GM19452 (cell line): Measurements from ENCODE around the gene SLAMF9.
"Not testable (repeated sequence)": the region's sequence is repeated elsewhere in the genome, so short reads cannot be mapped to it uniquely, and the experiment has no call there.

Experiments
- ATAC-seq: cut with Tn5 transposase; IDR thresholded peaks from one replicate; pipeline ENCODE4 v1.9.1; 2021; ENCODE audit not compliant: unreplicated experiment

Gene SLAMF9

DNA sequence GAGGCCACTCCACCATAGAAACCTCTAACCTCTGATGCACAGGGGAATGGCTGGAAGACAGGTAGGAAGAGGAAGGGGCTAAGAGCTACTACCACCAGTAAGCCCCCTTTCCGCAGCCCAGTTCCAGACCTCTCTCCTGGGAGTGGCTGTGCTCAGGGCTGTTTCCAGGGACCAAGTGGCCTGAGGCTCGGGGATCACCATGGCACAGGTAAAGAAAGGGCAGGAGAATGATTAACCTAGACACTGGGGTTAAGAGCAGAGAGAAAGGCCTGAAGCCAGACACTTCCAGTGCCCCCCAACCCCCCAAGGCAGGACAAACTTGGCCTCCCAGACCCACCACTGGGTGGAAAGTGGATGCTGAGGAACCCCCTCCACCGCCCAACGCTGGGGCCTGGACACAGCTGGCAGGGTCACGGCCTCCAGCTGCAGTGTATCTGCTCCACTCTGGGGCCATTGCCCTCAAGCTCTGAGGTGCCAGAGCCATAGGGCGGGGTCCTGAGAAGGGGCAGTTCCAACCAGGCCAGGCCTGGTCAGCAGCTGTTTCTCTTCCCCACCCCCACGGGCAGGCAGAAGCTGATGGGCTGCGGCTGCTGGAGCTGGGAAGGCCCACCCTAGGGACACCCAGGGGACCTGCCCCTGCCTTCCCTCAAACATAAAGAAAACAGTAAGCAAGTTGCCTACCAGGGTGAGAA, 31.4 kb downstream of the SLAMF9 start:
- ATAC-seq: no peak

DNA sequence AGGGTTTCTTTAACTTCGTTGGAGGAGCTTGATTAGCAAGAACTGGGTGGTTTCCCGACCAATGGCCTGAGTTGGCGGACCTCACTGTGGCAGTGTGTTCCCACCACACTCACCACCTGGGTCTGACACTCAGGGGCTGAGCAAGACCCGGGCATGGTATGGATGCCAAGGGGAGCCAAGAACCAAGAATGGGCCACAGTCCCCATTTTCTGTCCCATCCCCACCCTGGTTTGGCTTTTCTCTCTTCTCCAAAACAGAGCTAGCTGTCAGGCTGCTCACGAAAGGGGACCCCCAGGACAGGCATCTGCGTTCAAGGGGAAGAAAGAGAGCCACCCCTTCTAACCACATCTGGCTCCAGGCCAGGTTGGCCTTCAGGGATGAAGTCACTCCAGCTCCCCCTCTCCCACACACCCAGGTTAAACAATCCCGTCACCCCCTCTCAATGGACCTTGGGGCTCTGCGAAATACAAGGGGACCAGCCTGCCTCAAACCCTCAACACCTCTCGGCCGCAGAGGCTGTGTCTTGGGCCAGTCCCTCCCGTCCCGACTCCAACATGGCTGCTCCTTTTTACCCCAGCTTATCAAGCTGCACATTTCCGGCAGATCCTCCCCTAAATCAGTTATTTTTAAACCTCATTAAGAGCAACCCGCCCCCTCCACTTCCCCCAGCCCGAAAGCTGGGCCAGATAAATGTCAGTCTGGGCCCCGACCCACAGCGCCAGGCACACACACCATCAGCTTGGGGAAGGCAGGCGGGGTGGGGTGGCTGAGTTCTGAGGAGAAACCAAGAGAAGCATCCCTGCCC, 32.1 kb downstream of the SLAMF9 start:
- no peak for ATAC-seq

DNA sequence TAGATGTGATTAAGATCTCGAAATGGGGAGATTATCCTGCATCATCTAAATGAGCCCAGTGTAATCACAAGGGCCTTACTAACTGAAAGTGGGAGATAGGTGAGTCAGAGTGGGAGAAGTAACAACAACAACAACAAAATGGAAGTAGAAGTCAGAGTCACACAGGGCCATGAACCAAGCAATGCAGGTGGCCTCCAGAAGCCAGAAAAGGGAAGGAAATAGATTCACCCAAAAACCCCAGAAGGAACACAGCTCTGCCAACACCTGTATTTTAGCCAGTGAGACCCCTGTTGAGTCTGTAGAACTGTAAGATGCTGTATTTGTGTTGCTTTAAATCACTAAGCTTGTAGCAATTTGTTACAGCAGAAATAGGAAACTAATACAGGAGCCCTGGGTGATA, 32.8 kb downstream of the SLAMF9 start:
- ATAC-seq: no peak

DNA sequence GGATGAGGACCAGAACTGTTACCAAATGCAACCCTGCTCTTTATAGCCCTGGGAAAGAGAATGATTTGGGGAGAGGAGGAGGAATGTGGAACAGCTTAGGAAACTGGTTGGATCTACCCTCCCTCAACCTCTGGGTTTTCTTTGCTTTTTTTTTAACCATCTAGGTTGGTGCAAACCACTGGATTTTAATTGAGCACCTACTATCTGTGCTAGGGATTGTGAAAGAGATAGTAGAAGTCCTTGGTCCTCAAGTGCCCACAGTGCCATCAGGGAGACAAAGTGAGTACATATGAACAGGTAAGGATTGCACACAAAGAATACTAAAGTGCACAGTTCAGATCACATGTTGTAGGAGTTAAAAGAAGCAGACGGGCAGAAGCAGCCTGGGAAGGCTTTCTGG, 33.4 kb downstream of the SLAMF9 start:
- ATAC-seq: no peak

DNA sequence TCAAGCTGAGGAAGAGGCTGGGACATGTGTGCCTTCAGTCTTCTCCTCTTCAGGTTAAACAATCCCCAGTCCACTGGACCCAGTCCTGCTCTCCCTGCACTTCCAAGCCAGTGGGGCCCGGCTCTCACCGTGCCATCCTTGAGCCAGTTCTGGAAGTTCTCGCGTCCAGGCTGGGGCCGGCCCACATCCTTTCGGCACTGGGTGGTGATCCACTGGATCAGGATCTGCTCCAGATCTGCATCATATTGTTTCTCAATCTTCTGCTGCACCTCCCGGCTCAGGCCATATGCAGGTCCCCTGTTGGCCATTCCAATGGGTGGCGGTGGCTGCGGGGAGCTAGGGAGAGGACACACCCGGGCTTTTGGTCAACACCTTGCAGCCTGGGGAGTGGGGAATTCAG, 33.8 kb downstream of the SLAMF9 start:
- ATAC-seq: no peak

DNA sequence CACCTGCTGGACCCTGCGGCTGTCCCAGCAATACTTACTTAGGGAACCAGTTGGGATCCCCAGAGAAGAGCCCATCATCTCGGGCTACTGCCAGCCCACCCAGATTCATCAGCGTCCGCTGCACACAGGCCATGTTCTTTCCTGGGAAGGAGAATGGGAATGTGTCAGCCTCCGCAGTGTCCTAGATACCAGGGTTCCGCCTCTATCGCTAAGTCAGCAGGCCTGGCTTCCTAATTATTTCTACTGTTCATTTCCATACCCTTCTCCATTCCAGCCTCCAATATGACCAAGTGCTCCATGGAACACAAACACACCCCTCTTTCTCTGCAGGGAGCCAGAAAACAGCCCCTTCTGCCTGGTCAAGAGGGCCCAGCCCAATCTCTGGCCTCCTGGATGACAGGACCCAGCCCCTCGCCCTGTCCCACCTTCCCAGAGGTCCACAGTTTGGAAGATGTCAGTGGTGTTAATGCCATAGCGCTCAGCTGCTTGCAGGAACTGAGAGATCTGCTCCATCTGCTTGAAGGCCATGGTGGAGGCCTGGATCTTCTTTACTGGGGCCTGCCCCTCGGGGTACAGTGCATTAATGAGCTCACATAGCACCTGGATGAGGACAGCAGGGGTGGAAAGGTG, 34.7 kb downstream of the SLAMF9 start:
- no peak for ATAC-seq

DNA sequence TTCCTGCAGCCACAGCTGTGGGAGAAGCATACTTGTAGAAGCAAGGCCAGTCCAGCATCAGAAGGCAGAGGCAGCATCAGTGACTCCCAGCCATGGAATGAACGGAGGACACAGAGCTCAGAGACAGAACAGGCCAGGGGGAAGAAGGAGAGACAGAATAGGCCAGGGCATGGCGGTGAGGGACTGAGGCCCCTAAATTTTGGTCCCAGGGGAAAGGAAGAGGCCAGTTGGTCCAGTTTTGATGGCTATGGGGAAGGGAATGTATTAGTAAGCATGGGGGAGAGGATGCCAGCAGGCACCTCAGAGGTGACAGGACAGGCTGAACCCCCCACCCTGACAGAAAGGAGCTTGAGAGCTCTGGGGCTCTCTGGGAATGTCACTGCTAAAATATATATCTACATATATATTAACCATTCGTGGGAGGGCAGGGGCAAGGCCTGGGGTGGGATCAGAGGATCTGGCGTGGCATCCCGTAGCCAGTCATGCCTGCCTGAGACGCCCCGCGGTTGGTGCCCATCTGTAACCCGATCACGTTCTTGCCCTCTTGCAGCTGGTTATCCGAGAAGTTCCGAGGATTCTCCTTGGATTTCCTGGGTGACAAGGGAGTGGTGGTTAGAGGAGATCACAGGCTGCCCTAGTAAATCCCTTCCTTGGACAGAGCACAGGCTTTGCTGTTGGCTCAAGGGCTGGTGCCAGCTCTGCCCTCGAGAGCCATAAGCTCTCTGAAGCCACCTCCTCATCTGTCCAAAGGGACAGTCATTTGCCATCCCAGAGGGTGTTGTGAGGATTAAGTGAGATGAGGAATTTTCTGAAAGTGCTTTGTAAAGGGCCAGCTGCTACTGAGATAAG, 35.5 kb downstream of the SLAMF9 start:
- ATAC-seq: no peak

DNA sequence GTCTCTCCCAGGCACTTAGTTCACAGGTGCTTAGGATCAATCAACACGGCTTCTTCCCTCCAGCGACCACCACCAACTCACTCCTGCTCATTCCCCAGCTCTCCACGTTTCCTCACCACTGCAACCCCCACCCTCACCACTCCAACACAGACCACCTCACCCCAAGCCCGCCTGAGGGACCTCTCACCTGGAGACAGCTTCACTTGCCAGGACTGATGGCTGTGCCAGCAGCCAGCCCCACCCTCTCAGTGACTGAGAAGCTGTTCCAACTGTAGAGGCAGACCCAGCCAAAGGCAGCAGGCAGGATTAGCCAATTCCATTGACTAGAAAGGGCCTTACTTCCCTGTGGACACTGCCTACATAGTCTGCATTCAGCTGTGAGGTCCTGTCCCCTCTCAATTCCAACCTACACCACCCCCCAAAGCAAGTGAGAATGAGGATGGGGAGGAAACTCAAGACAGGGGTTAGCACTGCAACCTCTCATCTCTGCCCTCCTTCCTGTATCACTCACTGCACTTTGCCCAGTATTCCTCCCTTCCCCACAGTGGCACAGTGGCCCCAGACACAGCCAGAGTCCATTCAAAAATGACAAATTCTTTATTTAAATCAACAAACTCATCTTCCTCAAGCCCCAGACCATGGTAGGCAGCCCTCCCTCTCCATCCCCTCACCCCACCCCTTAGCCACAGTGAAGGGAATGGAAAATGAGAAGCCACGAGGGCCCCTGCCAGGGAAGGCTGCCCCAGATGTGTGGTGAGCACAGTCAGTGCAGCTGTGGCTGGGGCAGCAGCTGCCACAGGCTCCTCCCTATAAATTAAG, 36.3 kb downstream of the SLAMF9 start:
- no peak for ATAC-seq

DNA sequence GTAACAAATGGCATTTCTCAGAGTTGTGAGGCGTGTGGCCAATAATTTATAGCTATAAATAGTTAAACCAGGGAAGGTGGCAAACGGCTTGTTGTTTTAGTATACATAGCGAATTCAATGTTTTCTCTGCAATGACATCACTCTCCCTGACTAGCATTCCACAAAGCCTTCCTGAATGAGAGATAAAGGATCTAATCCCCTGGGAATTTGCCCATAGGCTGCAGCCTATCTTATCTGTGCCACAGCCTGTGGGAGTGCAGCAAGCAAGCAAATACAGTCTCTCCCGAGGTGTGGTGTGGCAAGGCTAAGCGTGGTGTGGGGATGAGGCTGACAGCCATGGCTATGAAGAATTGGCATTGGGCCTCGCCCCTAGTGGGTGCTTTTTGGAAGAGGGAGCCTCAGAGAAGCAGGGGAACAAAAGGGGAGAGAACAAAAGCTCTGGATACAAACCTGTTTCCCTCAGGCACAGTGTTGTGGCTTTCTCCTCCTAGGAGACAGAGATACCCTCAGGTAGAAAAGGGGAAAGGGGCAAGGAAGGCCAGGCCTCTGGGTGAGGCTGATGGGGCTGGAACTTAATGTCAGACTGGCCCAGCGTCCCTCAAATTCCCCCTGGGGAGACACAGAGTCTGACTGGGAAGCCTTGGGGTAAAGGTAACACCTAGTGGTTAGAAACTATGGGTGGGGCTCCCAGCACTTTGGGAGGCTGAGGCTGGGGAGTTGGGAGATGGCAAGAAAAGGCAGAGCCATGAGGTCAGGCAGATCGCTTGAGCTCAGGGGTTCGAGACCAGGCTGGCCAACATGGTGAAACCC, 37.6 kb downstream of the SLAMF9 start:
- no peak for ATAC-seq

DNA sequence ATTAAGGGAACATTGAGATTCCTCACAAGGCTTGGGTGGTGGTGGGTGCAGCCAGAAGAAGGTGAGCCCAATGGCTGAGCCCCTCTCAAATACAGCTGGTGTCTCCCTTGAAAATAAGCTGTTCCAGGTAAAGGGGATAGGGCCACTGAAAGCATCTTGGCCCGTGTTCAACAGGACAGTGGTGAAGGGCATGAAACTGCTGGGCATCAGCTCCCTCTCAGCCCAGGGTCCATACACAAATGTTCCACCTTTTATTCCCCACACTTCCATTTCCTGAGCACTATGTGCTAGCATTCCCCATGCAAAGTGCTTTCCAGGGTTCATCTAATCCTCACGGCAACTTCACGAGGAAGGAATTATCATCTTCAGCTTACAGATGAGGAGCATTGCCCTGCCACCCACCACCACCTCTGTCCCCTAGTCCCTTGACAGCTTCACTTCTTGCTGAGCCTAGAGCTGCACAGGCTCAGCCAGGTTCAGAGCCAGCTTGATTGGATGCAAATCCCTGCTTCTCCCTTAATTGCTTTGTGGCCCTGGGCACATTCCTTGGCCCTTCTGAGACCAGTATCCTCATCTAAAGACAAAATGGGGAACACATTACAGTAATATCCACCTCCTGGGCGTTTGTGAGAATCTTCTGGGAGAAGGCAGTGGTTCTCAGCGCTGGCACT, 38.3 kb downstream of the SLAMF9 start:
- no peak for ATAC-seq

DNA sequence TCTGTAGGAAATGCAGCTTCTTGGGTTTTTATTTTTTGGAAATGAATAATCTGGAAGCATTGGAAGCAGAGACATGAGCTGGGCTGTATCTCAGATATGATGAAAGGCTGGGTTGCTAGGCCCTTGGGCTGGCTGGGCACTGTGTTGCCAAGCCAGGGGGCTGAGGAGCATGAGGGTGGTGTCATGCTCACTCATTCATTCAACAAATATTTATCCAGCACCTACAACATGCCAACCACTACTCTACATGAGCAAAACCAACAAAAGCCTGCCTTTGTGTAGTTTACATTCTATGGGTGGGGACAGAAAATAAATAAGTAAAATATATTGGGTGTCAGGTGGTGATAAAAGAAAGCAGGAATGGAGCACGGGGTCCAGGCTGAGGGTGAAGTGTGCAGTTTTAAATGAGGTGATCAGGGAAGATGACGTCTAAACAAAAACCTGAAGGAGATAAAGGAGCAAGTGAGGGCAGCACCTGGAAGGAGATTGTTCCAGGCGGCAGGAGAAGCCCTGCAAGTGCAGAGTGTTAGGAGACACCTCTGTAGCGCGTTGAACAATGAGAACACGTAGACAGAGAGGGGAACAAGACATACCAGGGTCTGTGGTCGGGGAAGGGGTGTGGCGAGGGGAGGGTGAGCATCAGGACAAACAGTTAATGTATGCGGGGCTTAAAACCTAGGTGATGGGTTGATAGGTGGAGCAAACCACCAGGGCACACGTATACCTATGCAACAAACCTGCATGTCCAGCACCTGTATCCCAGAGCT, 39.6 kb downstream of the SLAMF9 start:
- ATAC-seq: no peak

DNA sequence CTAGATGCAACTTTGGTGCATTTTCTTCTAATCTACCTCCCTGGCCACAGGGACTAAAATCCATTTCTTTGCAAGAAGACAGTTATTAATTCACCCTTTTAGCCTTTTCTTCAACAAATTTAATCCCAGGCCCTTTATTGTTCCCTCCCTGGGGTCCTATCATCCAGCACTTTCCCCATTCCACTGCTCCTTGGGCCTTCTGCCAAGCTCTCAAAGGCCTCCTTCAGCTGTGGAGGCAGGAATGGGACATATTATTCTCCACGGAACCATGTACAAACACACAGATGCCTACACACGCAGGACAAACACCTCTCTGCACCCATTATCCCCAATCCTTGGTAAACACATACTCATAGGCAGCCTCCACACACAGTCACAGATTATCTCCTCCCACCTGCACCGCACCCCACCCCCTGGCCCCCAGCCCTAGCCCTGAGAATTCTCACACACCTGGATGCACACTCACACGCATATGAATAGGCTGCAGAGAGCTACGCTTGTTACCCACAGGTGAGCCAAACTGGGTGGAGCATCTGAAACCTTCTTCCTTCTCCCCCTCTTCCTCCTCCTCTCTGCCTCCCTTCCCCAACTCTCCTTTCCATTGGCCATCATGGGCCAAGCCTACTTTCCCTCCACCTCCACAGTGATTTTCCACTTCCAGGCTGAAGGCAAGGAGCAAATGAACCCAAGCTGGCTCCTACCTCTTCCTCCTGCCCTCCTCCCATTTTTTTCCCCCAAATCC, 40.4 kb downstream of the SLAMF9 start:
- no peak for ATAC-seq

DNA sequence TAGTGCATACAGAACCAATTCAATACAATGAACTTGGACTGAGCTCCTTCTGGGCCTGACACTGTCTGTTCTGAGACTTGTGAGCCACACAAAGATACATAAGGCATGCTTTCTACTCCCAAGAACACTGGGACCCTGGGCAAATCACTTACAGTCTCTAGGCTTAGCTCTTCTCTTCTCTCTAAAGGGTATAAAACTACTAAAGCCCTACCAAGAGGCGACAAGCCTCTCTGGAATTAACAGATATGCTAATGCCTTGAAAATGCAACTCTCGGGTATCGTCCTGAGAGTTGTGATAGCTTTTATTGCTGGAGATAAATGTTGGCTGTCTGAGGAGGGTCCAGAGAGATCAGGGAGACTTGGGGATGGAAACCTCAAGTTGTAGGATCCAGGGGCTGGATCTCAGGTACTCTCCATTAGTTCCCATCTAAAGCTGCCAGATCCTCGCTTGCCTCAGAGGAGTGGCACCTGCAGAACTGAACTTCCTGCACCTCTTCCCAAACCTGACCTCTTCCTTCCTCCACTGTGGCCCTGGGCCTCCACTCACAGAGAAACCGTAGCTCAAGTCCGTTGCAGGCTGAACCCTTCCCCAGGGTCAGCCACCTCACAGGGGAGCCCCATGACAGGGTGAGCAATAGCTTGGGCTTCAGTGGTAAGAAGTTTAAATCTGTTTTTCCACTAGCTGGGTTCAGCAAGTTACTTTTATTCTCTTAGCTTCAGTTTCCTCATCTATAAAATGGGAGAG, 42.5 kb downstream of the SLAMF9 start:
- no peak for ATAC-seq

DNA sequence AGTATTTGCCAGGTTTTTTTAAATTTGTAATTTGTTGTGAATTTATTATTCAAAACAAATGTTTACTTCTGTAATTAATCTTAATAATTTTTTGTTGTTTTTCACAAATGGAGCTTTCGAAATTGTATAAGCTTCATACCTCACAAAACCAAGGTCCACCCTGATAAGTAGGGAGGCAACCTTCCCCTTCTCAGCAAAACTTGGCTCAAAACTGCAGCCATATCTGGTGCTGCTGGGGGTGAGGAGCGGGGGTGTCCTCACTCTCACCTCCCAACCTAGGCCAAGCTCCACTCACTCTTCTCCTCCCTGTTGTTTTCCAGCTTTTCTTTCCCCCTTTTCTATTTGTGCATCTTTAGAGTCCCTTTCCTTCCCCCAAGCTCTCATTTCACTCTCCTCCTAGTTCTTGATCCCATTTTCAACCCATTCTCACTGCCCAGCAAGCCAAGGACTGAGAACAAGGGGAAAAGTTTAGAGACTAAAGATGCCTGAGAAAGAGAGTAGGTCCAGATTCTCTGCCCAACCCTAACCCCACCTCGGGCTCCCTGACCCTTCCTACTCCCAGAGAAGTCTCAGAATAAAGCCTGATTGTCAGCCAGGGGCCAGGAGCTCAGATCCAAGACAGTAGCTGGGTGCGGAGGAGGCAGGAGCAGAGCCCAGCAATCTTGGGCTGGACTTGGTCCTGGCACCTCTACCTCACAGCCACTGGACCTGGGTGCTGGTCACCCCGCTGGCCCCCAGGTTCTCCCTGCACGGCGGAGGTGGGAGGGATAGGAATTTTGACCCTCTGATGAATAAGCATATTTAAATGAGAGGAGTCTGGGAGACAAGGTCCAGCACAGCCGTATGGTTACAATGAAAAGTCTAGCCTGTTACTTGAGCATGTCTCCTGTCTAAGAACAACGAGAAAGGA, 45.8 kb downstream of the SLAMF9 start:
- no peak for ATAC-seq

DNA sequence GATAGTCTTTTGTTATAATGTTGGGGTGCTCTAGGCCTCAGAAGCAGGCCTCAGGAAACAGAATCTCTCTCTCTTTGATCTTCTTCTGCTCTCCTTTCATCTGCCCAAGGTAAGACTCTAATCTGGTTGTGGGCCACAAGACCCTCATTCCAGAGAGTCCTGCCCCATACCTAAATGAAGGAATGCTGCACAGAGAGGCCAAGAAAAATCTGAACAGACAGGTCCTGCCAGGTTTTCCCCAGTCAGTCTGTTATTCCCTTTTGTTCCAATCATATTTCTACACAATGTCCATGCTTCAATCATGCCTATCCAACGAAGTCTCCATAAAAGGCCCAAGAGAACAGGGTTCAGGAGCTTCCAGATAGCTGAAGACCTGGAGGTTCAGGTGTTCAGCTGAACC, 47.1 kb downstream of the SLAMF9 start:
- no peak for ATAC-seq

DNA sequence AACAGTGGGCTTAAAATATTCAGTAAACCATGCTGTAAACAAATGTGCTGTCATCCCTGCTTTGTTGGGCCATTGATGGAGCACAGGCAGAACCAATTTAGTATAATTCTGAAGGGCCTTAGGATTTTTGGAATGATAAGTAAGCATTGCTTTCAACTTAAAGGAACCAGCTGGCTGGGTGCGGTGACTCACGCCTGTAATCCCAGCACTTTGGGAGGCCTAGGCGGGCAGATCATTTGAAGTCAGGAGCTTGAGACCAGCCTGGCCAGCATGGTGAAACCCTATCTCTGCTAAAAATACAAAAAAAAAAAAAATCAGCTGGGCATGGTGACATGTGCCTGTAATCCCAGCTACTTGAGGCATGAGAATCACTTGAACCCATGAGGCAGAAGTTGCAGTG, 50.0 kb downstream of the SLAMF9 start:
- not testable (repeated sequence) for ATAC-seq
